Fibroblast of lung (primary cell): ENCODE results near the gene LCMT2.

Experiments used
- EZH2 ChIP-seq: IDR thresholded peaks from 2 replicates; pipeline ENCODE4 v1.5.1; 2012; ENCODE audit warnings: low read length, control low read depth, mild to moderate bottlenecking; ENCODE audit errors: missing control alignments
- TF ChIP-seq, protein P1 (sequence below), 2 donors: IDR thresholded peaks in 1 of 2; conservative IDR thresholded peaks in 1 of 2; 1 replicate in 1 of 2; 2 replicates in 1 of 2; pipeline ENCODE4 v1.5.1; 2011 to 2012; ENCODE audit warnings: low read length in 2 of 2, control low read depth in 1 of 2, inconsistent platforms in 1 of 2, low read depth in 1 of 2, mild to moderate bottlenecking in 1 of 2

DNA sequence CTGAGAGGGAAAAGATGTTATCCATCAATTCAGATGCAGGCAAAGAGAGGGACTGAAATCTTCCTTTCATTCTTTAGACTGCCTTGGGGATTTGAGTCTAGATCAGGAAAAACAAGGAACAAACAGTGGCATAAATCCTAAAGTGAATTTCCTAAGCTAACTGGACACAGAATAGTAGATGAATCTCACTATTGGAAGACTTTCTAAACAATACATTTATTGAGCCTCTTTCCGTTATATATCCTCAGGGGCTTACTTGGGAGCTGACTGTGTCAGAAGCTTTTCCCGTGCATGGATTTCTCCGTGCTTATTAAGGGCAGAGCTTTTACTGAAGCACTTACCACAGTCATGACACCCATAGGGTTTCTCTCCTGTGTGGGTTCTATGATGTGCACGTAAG lies 30.4 kb upstream of the LCMT2 start:
- TF ChIP-seq, protein P1, sequence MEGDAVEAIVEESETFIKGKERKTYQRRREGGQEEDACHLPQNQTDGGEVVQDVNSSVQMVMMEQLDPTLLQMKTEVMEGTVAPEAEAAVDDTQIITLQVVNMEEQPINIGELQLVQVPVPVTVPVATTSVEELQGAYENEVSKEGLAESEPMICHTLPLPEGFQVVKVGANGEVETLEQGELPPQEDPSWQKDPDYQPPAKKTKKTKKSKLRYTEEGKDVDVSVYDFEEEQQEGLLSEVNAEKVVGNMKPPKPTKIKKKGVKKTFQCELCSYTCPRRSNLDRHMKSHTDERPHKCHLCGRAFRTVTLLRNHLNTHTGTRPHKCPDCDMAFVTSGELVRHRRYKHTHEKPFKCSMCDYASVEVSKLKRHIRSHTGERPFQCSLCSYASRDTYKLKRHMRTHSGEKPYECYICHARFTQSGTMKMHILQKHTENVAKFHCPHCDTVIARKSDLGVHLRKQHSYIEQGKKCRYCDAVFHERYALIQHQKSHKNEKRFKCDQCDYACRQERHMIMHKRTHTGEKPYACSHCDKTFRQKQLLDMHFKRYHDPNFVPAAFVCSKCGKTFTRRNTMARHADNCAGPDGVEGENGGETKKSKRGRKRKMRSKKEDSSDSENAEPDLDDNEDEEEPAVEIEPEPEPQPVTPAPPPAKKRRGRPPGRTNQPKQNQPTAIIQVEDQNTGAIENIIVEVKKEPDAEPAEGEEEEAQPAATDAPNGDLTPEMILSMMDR (conservative IDR thresholded peaks at IDR 0.05 in 1 of 2, IDR thresholded peaks at IDR 0.05 in 1 of 2; ENCODE audit: low read depth in 1 of 2, low read length in 2 of 2) = no peak
- no peak for TF ChIP-seq EZH2
